Measurements from ENCODE around the gene EMP1. TPM values are rescaled to one million over a fixed set of nuclear protein-coding genes. Genes with fewer than 3 reads are reported as not detected.
A peak's percentile ranks its signal among the peaks of the same experiment; 100 is the strongest.
"Not testable (repeated sequence)": the region's sequence is repeated elsewhere in the genome, so short reads cannot be mapped to it uniquely, and the experiment has no call there.

EMP1 gene
- total RNA-seq, 2 donors from 2014 or later, result 4.2 to 19.2 TPM

DNA sequence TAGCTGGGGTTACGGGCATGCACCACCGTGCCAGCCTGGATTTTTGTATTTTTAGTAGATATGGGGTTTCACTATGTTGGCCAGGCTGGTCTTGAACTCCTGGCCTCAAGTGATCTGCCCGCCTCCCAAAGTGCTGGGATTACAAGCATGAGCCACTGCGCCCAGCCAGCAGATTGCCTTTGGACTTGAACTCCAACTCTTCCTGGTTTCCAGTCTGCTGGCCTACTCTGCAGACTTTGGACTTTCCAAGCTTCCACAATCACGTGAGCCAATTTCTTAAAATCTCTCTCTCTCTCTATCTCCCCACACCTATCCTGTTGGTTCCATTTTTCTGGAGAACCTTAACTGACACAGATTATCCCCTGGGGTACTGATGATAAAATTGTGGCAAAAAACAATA lies 55.0 kb downstream of the EMP1 start:
- H3K27me3 Mint-ChIP-seq (ENCODE audit: low read depth), result peaks cover 8% of the 10 kb centered on the region
- DNase-seq, result no peak
- no peak for ATAC-seq (replicated peaks in 1 of 2)
- H3K27ac Mint-ChIP-seq, result no peak overlapping the region
- H3K4me1 Mint-ChIP-seq (ENCODE audit: low read depth), result no peaks in the 10 kb centered on the region
- no peaks in the 10 kb centered on the region for H3K36me3 Mint-ChIP-seq (ENCODE audit: insufficient read depth in 2 of 2)
- H3K4me3 Mint-ChIP-seq, result no peak overlapping the region
- H3K9me3 Mint-ChIP-seq, result no peaks in the 10 kb centered on the region

DNA sequence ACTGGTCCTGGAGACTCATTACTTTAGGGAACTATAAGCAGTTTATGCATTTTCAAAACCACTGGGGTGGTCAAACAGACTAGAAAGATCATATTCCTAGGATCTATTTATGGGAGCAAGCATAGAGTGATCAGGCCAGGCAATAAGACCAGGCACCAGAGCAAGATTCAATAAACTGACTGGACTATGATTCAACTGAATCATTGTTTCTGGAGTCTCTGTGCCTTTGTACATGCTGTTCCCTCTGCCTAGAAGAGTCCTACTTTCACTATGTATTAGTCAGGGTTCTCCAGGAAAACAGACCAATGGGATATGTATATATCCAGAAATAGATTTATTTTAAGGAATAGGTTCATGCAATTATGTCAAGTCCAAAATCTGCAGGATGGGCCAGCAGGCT lies 55.5 kb downstream of the EMP1 start:
- no peaks in the 10 kb centered on the region for H3K4me1 Mint-ChIP-seq (ENCODE audit: low read depth)
- ATAC-seq (replicated peaks in 1 of 2), result no peak

DNA sequence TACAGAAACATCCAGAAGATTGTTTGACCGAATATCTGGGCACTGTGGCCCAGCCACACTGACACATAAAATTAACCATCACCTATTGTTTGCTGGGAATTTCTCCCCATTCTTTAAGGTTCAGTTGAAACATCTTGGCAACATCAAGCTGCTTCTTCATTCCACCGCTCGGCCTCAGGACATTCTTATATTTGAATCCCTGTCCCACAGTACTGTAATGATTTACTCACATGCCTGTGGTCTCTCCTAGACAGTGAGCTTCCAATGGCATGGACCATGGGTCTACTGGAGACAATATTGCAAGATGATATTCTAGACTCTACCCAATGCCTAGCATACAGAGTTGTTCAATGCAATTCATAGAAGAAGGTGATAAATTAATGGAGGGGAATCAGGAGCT lies 56.1 kb downstream of the EMP1 start:
- DNase-seq (no peak), ATAC-seq (replicated peaks in 1 of 2) (no peak)
- Mint-ChIP-seq H3K9me3 (no peaks in the 10 kb centered on the region), H3K27me3 (ENCODE audit: low read depth) (peaks cover 13% of the 10 kb centered on the region), H3K36me3 (ENCODE audit: insufficient read depth in 2 of 2) (no peaks in the 10 kb centered on the region), H3K4me1 (ENCODE audit: low read depth) (no peaks in the 10 kb centered on the region), H3K27ac (no peak overlapping the region), H3K4me3 (no peak overlapping the region)

More for the DNA sequence above, 55.5 kb downstream of the EMP1 start:
- H3K9me3 Mint-ChIP-seq, result no peaks in the 10 kb centered on the region
- no peak overlapping the region for H3K27ac Mint-ChIP-seq
- H3K27me3 Mint-ChIP-seq (ENCODE audit: low read depth), result peaks cover 13% of the 10 kb centered on the region
- H3K36me3 Mint-ChIP-seq (ENCODE audit: insufficient read depth in 2 of 2), result no peaks in the 10 kb centered on the region
- DNase-seq, result no peak
- H3K4me3 Mint-ChIP-seq, result no peak overlapping the region

DNA sequence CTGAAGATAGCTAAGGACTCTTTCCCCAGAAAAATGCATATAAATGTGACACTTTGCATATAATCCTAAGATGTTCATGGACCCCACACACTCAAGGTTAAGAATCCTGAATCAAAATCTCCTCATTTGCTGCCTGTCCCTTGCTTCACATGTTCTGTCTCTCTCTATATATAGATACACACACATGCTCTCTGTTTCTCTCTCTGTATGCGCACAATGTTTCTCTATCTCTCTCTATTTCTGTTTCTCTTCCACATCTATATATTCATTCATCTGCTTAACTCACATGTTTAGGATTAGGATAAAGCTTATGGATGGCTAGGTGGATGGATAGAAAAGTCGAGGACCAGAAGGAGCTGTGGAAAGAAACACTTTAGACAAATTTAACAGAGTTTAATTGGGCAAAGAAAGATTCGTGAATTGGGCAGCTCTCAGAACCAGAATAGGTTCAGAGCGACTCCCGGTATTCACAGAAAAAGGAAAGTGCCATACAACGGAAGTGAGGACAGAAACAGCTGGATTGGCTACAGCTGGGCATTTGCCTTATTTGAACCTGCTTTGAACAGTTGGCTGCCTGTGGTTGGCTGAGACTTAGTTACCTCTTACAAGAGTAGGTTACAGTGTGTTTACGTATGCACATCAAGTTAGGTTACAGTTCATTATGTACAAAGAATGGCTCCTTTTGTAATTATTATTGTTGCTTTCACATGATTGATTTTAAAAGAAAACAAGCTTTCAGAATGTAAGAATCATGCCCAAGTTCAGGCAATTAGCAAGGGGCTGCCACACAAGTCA lies 57.6 kb downstream of the EMP1 start:
- H3K27me3 Mint-ChIP-seq (ENCODE audit: low read depth), result peaks cover 13% of the 10 kb centered on the region
- no peaks in the 10 kb centered on the region for H3K4me1 Mint-ChIP-seq (ENCODE audit: low read depth)
- H3K36me3 Mint-ChIP-seq (ENCODE audit: insufficient read depth in 2 of 2), result no peaks in the 10 kb centered on the region
- H3K27ac Mint-ChIP-seq, result no peak overlapping the region
- DNase-seq (no peak), ATAC-seq (replicated peaks in 1 of 2) (no peak)
- H3K9me3 Mint-ChIP-seq, result no peaks in the 10 kb centered on the region
- H3K4me3 Mint-ChIP-seq, result no peak overlapping the region

DNA sequence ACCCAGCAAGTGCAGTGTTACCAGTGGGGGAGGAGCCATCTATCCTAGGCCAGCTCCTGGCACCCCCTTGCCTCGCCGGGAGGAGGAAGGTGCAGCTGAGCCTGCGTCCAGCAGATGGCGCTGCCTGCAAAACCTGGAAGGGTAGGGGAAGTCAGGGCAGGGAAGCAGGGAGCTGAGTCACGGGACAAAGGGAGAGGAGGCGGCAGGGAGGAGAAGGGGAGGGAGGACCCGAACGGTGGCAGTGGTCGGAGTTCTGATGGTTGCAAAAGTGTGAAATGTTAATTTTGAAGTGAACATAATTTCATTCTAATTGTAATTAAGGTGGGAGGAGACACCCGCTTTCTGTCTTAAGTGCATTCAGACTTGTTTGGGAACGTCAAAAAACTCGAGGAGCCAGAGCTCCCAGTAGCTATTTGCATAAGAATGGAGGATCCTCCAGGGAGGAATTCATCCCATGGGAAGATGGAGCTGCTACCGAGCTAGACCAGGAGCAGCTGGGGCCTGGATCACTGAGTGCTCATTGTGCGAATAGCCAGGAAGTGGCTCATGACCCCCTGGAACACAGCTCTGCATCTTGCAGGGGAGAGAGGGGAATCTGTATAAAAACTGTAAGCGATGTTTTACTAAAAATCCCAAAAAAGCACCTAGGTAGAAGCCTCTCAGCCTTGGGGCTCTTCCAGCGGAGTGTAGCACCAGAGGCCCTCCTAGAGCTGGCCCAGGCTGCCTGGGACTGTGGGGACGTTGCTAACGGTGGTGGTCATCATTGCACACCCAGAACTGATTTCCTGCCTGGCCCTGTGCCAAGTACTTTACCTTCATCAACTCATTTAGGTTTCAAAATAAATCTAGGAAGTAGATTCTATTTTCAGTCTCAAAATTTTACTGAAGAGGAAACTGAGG lies 59.5 kb downstream of the EMP1 start:
- no peaks in the 10 kb centered on the region for H3K36me3 Mint-ChIP-seq (ENCODE audit: insufficient read depth in 2 of 2)
- H3K9me3 Mint-ChIP-seq, result no peaks in the 10 kb centered on the region
- ATAC-seq (replicated peaks in 1 of 2), result peak; percentile 95 to 97
- H3K27me3 Mint-ChIP-seq (ENCODE audit: low read depth), result peaks cover 6% of the 10 kb centered on the region
- no peaks in the 10 kb centered on the region for H3K4me1 Mint-ChIP-seq (ENCODE audit: low read depth)
- peak; percentile 80 to 84 for DNase-seq
- H3K27ac Mint-ChIP-seq, result no peak overlapping the region
- H3K4me3 Mint-ChIP-seq, result peak overlapping the region in 1 of 2 donors; percentile 2

DNA sequence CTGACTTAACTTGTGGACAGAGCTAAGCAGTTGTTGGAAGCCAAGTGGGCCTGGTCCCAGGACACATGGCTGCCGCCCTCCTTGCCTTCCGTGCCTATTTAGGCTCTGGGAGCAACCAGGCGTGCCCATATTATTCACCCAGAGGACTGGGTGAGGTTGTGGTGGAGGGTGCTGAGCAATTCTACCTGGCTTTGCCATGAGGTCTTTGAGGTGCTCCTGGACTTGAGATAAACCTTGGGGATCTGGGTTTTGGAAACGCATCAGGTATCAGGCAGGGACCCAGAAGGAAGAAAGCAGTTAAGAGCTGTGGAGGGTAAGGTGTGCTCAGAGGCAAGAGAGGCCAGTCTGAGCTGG lies 60.1 kb downstream of the EMP1 start:
- no peak for DNase-seq
- H3K27ac Mint-ChIP-seq, result no peak overlapping the region

DNA sequence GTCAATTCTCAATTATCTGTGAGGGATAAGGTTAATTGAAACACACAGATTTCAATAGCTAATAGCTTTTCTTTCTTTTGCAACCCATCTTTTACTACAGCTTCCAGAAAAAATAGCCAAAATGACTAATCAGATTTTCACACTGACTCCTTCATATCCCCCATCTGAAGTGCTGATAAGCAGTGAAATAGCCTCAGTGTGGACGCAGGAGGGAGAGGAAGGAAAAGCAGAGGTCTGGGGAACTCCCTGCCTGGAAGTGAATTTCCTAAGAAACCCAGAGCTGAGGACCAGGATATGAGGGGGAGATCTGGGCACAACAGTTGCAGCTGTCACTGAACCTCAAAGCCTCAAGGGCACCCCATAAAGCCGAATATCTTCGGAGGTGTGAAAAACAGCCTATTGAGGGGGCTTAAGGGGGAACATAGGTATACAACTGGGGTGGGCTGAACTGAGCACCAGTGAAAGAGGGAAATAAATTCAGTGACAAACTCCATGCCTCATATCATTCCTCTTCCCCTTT lies 60.9 kb downstream of the EMP1 start:
- Mint-ChIP-seq H3K4me1 (ENCODE audit: low read depth) (no peaks in the 10 kb centered on the region), H3K27ac (no peak overlapping the region), H3K4me3 (no peak overlapping the region), H3K9me3 (no peaks in the 10 kb centered on the region), H3K36me3 (ENCODE audit: insufficient read depth in 2 of 2) (no peaks in the 10 kb centered on the region), H3K27me3 (ENCODE audit: low read depth) (peaks cover 6% of the 10 kb centered on the region)
- ATAC-seq (replicated peaks in 1 of 2) (no peak), DNase-seq (no peak)

More for the DNA sequence above, 60.1 kb downstream of the EMP1 start:
- Mint-ChIP-seq H3K36me3 (ENCODE audit: insufficient read depth in 2 of 2) (no peaks in the 10 kb centered on the region), H3K27me3 (ENCODE audit: low read depth) (peaks cover 6% of the 10 kb centered on the region), H3K4me1 (ENCODE audit: low read depth) (no peaks in the 10 kb centered on the region), H3K4me3 (no peak overlapping the region), H3K9me3 (no peaks in the 10 kb centered on the region)
- no peak for ATAC-seq (replicated peaks in 1 of 2)

DNA sequence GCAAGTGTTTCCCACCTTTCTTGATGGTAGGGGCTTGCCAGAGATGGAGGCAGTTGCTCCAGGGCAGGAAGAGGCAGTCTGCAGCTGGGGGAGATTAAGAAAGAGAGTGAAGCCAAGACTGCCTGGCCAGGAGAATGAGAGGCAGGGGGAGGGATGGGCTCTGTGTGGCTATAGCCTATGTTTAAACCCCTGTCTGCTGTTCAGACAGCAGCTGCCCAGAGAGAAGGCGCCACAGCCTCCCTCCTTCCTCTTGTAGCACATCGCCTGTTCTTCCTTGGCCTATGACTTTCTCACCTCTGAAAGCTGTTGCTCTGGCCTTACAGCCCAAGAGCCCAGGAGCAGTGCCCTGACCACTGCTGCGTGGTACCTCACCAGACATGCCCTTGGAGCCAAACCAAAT lies 61.7 kb downstream of the EMP1 start:
- Mint-ChIP-seq H3K9me3 (no peaks in the 10 kb centered on the region), H3K4me1 (ENCODE audit: low read depth) (no peaks in the 10 kb centered on the region), H3K36me3 (ENCODE audit: insufficient read depth in 2 of 2) (no peaks in the 10 kb centered on the region), H3K27me3 (ENCODE audit: low read depth) (peaks cover 6% of the 10 kb centered on the region), H3K27ac (no peak overlapping the region), H3K4me3 (no peak overlapping the region)
- no peak for DNase-seq
- no peak for ATAC-seq (replicated peaks in 1 of 2)

DNA sequence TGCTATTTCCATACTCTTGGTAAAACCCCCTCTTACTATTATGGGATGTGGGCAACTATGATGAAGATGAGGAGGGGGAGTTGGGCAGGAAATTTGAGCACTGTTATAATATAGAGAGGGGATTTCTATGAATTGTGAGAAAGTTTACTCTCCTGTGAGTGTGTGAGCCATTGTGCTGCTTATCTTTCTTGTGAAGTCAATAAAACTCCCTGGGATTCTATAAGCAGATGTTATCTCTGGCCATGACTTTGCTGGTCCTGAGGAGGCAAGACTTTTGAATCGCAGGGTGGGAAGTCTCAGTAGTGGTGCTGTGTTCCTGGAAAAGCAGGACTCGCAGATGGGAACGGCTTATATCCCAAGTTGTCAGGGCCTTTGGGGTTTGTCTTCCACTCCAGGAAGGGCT lies 62.2 kb downstream of the EMP1 start:
- Mint-ChIP-seq H3K27me3 (ENCODE audit: low read depth) (peaks cover 6% of the 10 kb centered on the region), H3K9me3 (no peaks in the 10 kb centered on the region), H3K4me3 (no peak overlapping the region), H3K27ac (no peak overlapping the region), H3K36me3 (ENCODE audit: insufficient read depth in 2 of 2) (no peaks in the 10 kb centered on the region), H3K4me1 (ENCODE audit: low read depth) (no peaks in the 10 kb centered on the region)
- no peak for DNase-seq
- ATAC-seq (replicated peaks in 1 of 2), result no peak

DNA sequence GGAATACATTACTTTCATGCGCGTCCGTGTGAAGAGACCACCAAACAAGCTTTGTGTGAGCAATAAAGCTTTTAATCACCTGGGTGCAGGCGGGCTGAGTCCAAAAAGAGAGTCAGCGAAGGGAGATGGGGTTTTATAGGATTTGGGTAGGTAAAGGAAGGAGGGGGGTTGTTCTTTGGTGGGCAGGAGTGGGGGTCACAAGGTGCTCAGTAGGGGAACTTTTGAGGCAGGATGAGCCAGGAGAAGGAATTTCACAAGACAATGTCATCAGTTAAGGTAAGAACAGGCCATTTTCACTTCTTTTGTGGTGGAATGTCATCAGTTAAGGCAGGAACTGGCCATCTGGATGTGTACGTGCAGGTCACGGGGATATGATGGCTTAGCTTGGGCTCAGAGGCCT lies 63.1 kb downstream of the EMP1 start:
- ATAC-seq (replicated peaks in 1 of 2); H3K27ac Mint-ChIP-seq: not testable (repeated sequence)

DNA sequence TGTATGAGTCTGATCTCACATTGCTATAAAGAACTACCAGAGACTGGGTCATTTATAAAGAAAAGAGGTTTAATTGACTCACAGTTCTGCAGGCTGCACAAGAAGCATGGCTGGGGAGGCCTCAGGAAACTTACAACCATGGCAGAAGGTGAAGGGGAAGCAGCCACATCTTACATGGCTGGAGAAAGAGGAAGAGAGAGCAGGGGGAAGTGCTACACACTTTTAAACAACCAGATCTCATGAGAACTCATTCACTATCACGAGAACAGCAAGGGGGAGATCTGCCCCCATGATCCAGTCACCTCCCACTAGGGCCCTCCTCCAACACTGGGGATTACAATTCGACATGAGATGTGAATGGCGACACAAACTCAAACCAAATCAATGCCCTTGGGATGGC lies 71.3 kb downstream of the EMP1 start:
- not testable (repeated sequence) for H3K4me1 Mint-ChIP-seq (ENCODE audit: low read depth); H3K36me3 Mint-ChIP-seq (ENCODE audit: insufficient read depth in 2 of 2); H3K27ac Mint-ChIP-seq; H3K4me3 Mint-ChIP-seq; DNase-seq; ATAC-seq (replicated peaks in 1 of 2); H3K9me3 Mint-ChIP-seq
- H3K27me3 Mint-ChIP-seq (ENCODE audit: low read depth), result peaks cover 28% of the 10 kb centered on the region

More for the DNA sequence above, 63.1 kb downstream of the EMP1 start:
- H3K27me3 Mint-ChIP-seq (ENCODE audit: low read depth); H3K4me1 Mint-ChIP-seq (ENCODE audit: low read depth); H3K9me3 Mint-ChIP-seq; H3K4me3 Mint-ChIP-seq; H3K36me3 Mint-ChIP-seq (ENCODE audit: insufficient read depth in 2 of 2); DNase-seq: not testable (repeated sequence)

DNA sequence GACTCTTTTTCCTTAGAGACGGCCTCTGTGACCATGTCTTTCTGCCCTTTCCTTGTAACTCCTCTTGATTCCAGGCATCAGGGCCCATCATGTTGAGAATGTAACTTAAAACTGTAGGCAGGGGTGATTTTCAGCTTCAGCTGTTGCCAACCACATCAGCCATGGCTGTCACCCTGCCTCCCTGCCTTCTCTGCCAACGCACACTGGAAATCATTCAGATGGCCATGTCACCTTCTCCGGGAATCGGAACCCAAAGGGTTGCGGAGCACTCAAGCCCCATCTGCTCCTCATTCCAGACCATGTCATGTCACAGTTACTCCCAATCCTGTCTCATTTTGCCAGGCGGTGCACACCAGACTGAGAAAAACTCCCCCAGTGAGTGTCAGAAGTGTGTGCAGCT lies 72.1 kb downstream of the EMP1 start:
- ATAC-seq (replicated peaks in 1 of 2) (no peak), DNase-seq (no peak)
- Mint-ChIP-seq H3K4me3 (no peak overlapping the region), H3K4me1 (ENCODE audit: low read depth) (no peaks in the 10 kb centered on the region), H3K9me3 (no peaks in the 10 kb centered on the region), H3K27me3 (ENCODE audit: low read depth) (peaks cover 28% of the 10 kb centered on the region), H3K36me3 (ENCODE audit: insufficient read depth in 2 of 2) (no peaks in the 10 kb centered on the region), H3K27ac (no peak overlapping the region)

All from activated T-cell treated with anti-CD3 and anti-CD28 coated beads, Interleukin-2, amount 50 U/mL, for 72 hours (primary cell).